GM19467 (cell line): ENCODE measurements around the gene RAP1B.
A peak's percentile ranks its signal among the peaks of the same experiment; 100 is the strongest.

ENCODE experiments used
- ATAC-seq: cut with Tn5 transposase; IDR thresholded peaks from one replicate; pipeline ENCODE4 v1.9.1; 2021; ENCODE audit warnings: mild to moderate bottlenecking, moderate library complexity; ENCODE audit not compliant: unreplicated experiment

RAP1B gene

DNA sequence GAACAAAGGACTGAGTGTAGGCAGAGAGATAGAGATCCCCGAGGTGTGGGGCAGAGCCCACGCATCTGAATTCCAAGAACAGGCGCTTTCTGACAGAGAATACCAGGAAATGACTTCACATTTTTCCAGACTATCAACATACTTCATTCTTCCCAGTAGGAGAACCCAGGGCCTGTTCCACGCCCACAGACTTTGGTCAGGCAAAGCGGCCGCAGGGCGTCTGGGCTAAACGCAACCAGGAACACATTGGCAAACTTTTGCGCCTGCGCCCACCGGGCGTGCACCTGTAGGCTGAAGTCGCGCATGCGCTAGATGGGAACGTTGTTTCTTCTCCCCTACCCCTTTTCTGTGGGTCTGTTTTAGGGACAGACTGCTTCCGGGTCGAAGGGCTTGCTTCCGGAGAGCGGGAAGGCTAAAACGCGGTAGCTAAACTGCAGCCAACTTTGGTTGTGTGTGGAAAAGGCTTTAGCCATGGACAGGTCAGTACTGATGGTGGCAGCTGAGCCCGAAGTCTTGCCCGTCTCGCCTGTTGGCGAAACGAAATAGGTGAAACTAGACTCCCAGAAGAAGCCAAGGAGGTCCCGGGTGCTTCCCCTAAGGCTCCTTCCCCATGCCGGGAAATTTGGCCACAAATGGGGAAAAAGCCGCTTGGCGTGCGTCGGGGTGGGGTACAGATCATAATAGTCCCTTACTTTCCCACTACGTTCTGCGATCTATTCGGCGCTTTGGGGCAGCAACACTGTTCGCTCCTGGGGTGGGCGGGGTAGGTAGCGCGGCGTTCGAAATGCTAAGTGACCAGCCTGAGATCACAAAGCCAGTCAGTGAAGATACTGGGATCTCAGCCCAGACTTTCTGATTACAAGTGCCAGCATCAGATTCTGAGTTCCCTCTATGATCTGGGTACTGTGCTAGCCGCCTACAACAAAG, 76.2 kb downstream of the RAP1B start, which contains the start of gene NUP107:
TSS of gene NUP107 (plus strand) at position 384 of the 927 bp plus-strand sequence. CDS start at position 472, 88 bp downstream.
- ATAC-seq: peak; percentile 94

DNA sequence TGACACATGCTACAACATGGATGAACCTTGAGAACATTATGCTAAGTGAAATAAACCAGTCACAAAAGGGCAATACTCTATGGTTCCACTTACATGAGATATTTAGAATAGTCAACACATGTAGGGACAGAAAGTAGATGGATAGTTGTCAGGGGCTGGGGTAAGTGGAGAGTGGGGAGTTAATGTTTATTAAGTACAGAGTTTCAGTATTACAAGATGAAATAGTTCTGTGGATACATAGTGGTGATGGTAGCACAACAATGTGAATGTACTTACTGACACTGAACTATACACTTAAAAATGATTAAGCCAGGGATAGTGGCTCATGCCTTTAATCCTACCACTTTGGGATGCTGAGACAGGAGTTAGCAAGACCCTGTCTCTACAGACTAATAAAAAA, 84.8 kb downstream of the RAP1B start:
- ATAC-seq: no peak

DNA sequence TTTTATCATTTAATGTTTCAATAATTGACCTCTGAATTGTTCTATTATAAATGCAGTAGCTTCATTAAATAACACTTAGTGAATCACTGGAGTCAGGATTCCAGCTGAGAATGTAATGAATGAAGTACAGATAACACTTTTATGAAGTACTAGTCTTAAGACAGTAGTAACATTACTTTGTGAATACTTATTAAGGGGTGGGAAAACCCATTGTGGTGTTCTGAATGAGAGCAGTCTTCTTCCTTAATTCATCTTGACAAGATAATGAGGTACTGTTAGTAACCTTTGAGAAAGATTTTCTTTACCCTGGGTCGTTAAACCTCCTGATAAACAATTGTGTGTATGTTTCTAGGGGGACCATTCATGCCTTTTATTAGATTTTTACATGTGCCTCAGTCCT, 88.8 kb downstream of the RAP1B start:
- no peak for ATAC-seq
